ENCODE measurements around the gene TTC39C. TPM values are rescaled to one million over a fixed set of nuclear protein-coding genes. Genes with fewer than 3 reads are reported as not detected.
A peak's percentile ranks its signal among the peaks of the same experiment; 100 is the strongest.

TTC39C gene
- total and polyA plus RNA-seq, 7 donors, result 2.3 to 36.9 (median 27.0) TPM

GRCh38 chr18:24015639-24016631 lies 1.4 kb downstream of the TTC39C start:
- intact Hi-C loops (cut with DNase I), result no loop called here
- DNase-seq, result no peak
- no peaks in the 10 kb centered on the region for H3K27me3 ChIP-seq
- no peak for TF ChIP-seq CTCF (IDR thresholded peaks at IDR 0.05)
- TF ChIP-seq EP300 (IDR thresholded peaks at IDR 0.05), result no peak
- no peak for TF ChIP-seq POLR2A (IDR thresholded peaks at IDR 0.05)
- TF ChIP-seq POLR2AphosphoS5 (IDR thresholded peaks at IDR 0.05), result no peak
- no peaks in the 10 kb centered on the region for H3K9me3 ChIP-seq
- no peaks in the 10 kb centered on the region for H3K36me3 ChIP-seq
- peak overlapping the region; percentile 77 to 95 (median 89) for H3K4me3 ChIP-seq
- peaks cover 0 to 20% (median 8%) of the 10 kb centered on the region in 4 donors for H3K4me1 ChIP-seq
- 26 to 28% methylated on average over 17 of the region's 17 CpGs for WGBS, 2 donors
- peak overlapping the region; percentile 87 to 89 (median 87) for H3K27ac ChIP-seq

GRCh38 chr18:24016643-24017042 lies 2.1 kb downstream of the TTC39C start:
- Histone ChIP-seq H3K9me3 (no peaks in the 10 kb centered on the region), H3K4me3 (no peak overlapping the region), H3K36me3 (no peaks in the 10 kb centered on the region), H3K27me3 (no peaks in the 10 kb centered on the region), H3K27ac (no peak overlapping the region), H3K4me1 (peaks cover 0 to 20% (median 8%) of the 10 kb centered on the region in 4 donors)
- intact Hi-C loops (cut with DNase I), result no loop called here
- 17 to 42% methylated on average over 2 of the region's 2 CpGs for WGBS, 2 donors
- TF ChIP-seq CTCF (IDR thresholded peaks at IDR 0.05), result peak in 1 of 4 experiments; percentile 12
- TF ChIP-seq POLR2AphosphoS5 (IDR thresholded peaks at IDR 0.05), result no peak
- DNase-seq, result no peak

GRCh38 chr18:24018299-24018886 lies 3.8 kb downstream of the TTC39C start:
- no peaks in the 10 kb centered on the region for H3K9me3 ChIP-seq
- intact Hi-C loops (cut with DNase I), result no loop called here
- WGBS, 2 donors, result 76 to 87% methylated on average over 11 of the region's 11 CpGs

GRCh38 chr18:24019641-24020331 lies 5.2 kb downstream of the TTC39C start:
- Histone ChIP-seq H3K4me3 (no peak overlapping the region), H3K36me3 (peaks cover 0 to 8% (median 0%) of the 10 kb centered on the region in 4 donors), H3K27ac (no peak overlapping the region), H3K4me1 (peaks cover 0 to 17% (median 9%) of the 10 kb centered on the region in 4 donors), H3K27me3 (no peaks in the 10 kb centered on the region), H3K9me3 (no peaks in the 10 kb centered on the region)
- intact Hi-C loops (cut with DNase I), result no loop called here
- DNase-seq, result no peak
- TF ChIP-seq EP300 (IDR thresholded peaks at IDR 0.05) (no peak), POLR2A (IDR thresholded peaks at IDR 0.05) (no peak), CTCF (IDR thresholded peaks at IDR 0.05) (no peak), POLR2AphosphoS5 (IDR thresholded peaks at IDR 0.05) (no peak)
- 44 to 71% methylated on average over 5 of the region's 5 CpGs for WGBS, 2 donors

More at GRCh38 chr18:24018299-24018886, 3.8 kb downstream of the TTC39C start:
- TF ChIP-seq POLR2AphosphoS5 (IDR thresholded peaks at IDR 0.05) (no peak), POLR2A (IDR thresholded peaks at IDR 0.05) (no peak), EP300 (IDR thresholded peaks at IDR 0.05) (no peak), CTCF (IDR thresholded peaks at IDR 0.05) (no peak)
- no peak overlapping the region for H3K4me3 ChIP-seq
- H3K27me3 ChIP-seq, result no peaks in the 10 kb centered on the region
- H3K36me3 ChIP-seq, result peaks cover 0 to 8% (median 0%) of the 10 kb centered on the region in 4 donors
- DNase-seq, result no peak
- H3K27ac ChIP-seq, result no peak overlapping the region
- H3K4me1 ChIP-seq, result peaks cover 0 to 23% (median 11%) of the 10 kb centered on the region in 4 donors
